ENCODE data around the gene CFAP57.

CFAP57 gene

GRCh38 chr1:43288785-43289706 is 116.9 kb downstream of the CFAP57 start:
- no peak for DNase-seq
- H3K36me3 ChIP-seq (replicated peaks) = no peaks in the 10 kb centered on the region
- no peaks in the 10 kb centered on the region for H3K27me3 ChIP-seq (replicated peaks)
- H3K27ac ChIP-seq = no peak overlapping the region
- TF ChIP-seq, protein P1, sequence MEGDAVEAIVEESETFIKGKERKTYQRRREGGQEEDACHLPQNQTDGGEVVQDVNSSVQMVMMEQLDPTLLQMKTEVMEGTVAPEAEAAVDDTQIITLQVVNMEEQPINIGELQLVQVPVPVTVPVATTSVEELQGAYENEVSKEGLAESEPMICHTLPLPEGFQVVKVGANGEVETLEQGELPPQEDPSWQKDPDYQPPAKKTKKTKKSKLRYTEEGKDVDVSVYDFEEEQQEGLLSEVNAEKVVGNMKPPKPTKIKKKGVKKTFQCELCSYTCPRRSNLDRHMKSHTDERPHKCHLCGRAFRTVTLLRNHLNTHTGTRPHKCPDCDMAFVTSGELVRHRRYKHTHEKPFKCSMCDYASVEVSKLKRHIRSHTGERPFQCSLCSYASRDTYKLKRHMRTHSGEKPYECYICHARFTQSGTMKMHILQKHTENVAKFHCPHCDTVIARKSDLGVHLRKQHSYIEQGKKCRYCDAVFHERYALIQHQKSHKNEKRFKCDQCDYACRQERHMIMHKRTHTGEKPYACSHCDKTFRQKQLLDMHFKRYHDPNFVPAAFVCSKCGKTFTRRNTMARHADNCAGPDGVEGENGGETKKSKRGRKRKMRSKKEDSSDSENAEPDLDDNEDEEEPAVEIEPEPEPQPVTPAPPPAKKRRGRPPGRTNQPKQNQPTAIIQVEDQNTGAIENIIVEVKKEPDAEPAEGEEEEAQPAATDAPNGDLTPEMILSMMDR (IDR thresholded peaks at IDR 0.05; ENCODE audit: low read depth, low read length, missing control alignments) = no peak
- no peak overlapping the region for H3K4me3 ChIP-seq (ENCODE audit: low read depth, low read length)
- in situ Hi-C loops (cut with HindIII; ENCODE audit: low pct_ligation_motif_present, low sequenced_read_pairs) = no loop called here

GRCh38 chr1:43292216-43292615 is 120.1 kb downstream of the CFAP57 start:
- H3K27me3 ChIP-seq (replicated peaks) = no peaks in the 10 kb centered on the region
- no peak overlapping the region for H3K27ac ChIP-seq
- no peaks in the 10 kb centered on the region for H3K36me3 ChIP-seq (replicated peaks)
- TF ChIP-seq, protein P1 (IDR thresholded peaks at IDR 0.05; ENCODE audit: low read depth, low read length, missing control alignments) = no peak
- no peak overlapping the region for H3K4me3 ChIP-seq (ENCODE audit: low read depth, low read length)
- DNase-seq = no peak
- in situ Hi-C loops (cut with HindIII; ENCODE audit: low pct_ligation_motif_present, low sequenced_read_pairs) = no loop called here

DNA sequence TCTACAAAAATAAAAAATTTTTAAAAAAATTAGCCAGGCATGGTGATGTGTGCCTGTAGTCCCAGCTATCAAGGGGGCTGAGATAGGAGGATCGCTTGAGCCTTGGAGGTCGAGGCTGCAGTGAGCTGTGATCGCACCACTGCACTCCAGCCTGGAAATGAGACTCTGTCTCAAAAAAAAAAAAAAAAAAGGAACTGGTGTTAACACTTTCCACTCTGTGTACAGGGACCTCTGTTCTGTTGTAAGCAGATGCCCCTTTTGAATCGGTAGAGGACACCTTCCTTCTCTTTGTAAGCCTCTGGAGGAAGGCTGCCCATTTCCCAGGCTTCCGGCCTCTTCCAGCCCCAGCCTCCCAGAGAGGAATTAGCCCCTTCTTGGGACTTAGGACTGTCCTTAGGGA is 120.5 kb downstream of the CFAP57 start:
- in situ Hi-C loops (cut with HindIII; ENCODE audit: low pct_ligation_motif_present, low sequenced_read_pairs) = no loop called here
- DNase-seq = no peak
- no peaks in the 10 kb centered on the region for H3K36me3 ChIP-seq (replicated peaks)
- no peak overlapping the region for H3K4me3 ChIP-seq (ENCODE audit: low read depth, low read length)
- no peak overlapping the region for H3K27ac ChIP-seq
- TF ChIP-seq, protein P1 (IDR thresholded peaks at IDR 0.05; ENCODE audit: low read depth, low read length, missing control alignments) = no peak
- H3K27me3 ChIP-seq (replicated peaks) = no peaks in the 10 kb centered on the region

GRCh38 chr1:43293176-43293575 is 121.0 kb downstream of the CFAP57 start:
- H3K27me3 ChIP-seq (replicated peaks) = no peaks in the 10 kb centered on the region
- in situ Hi-C loops (cut with HindIII; ENCODE audit: low pct_ligation_motif_present, low sequenced_read_pairs) = no loop called here
- no peaks in the 10 kb centered on the region for H3K36me3 ChIP-seq (replicated peaks)
- no peak overlapping the region for H3K4me3 ChIP-seq (ENCODE audit: low read depth, low read length)
- TF ChIP-seq, protein P1 (IDR thresholded peaks at IDR 0.05; ENCODE audit: low read depth, low read length, missing control alignments) = no peak
- H3K27ac ChIP-seq = no peak overlapping the region
- no peak for DNase-seq

DNA sequence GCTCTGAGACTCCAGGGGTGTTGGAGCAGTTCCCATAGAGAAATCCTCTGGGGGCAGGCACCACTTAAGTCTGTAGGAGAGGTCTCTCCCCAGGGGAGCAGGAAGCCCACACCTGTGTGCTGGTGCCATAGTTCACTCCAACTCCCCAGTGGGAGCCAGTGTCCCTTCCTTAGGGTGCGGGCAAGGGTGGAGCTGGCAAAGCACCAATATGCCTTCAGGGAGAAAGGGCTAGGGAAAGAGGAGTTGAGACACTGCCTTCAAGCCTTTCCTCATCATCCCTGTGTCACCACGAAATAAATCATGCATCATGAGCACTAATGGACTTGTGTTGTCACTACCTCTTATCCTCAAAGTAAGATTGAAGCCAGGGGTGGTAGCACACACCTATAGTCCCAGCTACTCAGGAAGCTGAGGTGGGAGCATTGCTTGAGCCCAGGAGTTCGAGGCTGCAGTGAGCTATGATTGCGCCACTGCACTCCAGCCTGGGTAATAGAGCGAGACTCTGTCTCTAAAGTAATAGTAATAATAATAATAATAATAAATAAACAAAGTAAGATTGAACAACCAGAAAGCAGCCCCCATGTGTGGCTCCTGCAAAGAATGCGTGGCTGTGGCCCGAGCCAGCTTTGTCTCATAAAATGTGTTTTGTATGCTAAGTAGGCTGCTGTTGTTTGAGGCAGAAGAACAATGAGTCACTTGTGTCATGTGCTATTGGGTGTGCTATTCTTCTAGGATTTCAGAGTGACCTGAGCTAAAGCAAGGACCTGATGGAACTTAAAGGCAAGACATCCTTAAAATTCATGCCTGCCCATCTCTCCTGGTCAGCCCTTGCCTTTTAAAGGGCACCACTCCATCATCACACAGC is 122.0 kb downstream of the CFAP57 start:
- Histone ChIP-seq H3K4me3 (ENCODE audit: low read depth, low read length) (no peak overlapping the region), H3K36me3 (replicated peaks) (no peaks in the 10 kb centered on the region), H3K27ac (no peak overlapping the region), H3K27me3 (replicated peaks) (no peaks in the 10 kb centered on the region)
- TF ChIP-seq, protein P1 (IDR thresholded peaks at IDR 0.05; ENCODE audit: low read depth, low read length, missing control alignments) = no peak
- DNase-seq = peak; percentile 54
- in situ Hi-C loops (cut with HindIII; ENCODE audit: low pct_ligation_motif_present, low sequenced_read_pairs) = no loop called here
